AG08395 (cell line): ENCODE data around the gene RACGAP1.
A peak's percentile ranks its signal among the peaks of the same experiment; 100 is the strongest.
"Not testable (repeated sequence)": the region's sequence is repeated elsewhere in the genome, so short reads cannot be mapped to it uniquely, and the experiment has no call there.

Source experiments
- DNase-seq: peaks from one replicate; pipeline ENCODE4 v3.0.0; 2012; ENCODE audit warnings: mixed read lengths, low spot score

RACGAP1 gene

GRCh38 chr12:50026691-50027090, 1.4 kb upstream of the RACGAP1 start:
- no peak for DNase-seq

DNA sequence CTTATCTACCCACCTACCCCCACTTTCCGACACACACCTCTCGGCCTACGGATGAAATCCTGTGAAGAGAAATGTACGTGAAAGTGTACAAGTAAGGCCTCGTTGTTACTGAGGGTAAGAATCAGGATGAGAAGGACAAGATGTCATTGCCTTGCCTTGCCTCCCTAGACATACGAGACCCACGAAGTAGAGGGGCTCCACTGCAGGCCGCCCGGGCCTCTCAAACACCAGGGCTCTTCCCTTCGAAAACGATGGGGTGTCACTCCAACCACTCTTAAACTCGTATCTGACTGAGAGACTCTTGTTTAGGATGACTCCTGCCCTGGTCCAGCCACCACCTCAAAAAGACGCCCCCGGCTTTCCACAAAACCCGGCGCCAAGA, 498 bp downstream of the RACGAP1 start:
- no peak for DNase-seq

GRCh38 chr12:50024227-50024626, 1.1 kb downstream of the RACGAP1 start:
- DNase-seq, result no peak

DNA sequence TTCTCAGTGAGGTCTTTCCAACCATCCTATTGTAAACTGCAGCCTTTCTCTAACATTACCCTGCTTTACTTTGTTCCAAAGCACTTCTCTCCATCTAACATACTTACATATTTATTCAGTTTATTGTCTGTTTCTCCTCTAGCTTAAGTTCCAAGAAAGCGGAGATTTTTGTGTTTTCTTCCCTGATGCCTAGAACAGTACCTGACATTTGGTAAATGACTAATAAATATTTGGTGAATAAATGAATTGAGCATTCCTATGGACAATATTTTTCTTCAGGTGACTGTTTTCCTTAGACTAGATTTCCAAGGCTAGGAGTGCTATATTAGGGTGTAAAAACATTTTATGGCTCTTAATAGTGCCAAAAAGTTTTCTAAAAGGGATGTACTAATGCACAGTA, 2.4 kb downstream of the RACGAP1 start:
- DNase-seq, result no peak

GRCh38 chr12:50021031-50021430, 4.3 kb downstream of the RACGAP1 start:
- no peak for DNase-seq

DNA sequence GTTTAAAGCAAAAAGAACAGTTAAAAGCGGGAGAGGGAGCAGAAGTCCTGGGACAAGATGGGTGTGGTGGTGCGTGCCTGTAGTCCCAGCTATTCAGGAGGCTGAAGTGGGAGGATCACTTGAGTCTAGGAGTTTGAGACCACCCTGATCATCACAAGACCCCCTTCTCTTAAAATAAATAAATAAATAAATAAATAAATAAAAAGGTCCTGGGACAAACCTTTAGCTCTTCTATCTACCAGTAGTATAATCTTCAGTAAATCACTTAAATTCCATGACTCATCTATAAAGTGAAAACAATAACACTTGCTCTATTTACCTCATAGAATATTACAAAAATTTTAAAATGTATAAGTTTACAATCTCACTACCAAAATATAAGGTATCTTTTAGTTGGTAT, 5.8 kb downstream of the RACGAP1 start:
- no peak for DNase-seq

GRCh38 chr12:50018968-50019367, 6.3 kb downstream of the RACGAP1 start:
- DNase-seq, result no peak

DNA sequence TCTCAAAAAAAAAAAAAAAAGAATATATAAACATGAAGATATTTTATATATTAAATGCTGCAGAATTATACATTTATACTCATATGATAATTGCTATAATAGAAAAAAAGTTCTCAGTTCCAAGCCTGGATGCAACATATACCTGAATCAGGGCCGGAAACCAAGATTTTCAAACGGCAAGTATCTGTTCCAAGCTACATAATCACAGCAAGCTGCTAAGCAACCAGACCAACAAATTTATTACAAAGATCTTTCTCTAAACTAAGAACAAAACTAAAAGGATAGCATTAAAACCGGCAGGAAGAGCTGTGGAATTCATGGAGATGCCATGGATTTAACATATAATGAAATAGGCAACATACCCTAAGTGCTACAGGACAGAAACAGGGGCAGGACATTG, 7.1 kb downstream of the RACGAP1 start:
- DNase-seq, result peak; percentile 31

DNA sequence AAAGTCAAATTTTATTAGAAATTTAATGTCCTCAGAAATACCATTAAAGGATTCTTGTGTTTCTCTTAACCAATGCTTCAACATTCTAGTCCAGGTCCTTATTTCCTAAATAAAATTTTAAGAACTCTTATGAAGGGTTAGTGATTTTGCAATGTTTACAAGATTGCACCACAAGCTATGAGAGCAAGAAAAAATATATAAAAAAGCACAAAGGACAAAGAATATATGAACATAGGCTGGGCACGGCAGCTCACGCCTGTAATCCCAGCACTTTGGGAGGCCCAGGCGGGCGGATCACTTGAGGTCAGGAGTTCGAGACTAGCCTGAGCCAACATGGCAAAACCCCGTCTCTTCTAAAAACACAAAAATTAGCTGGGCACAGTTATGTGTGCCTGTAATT, 7.7 kb downstream of the RACGAP1 start:
- DNase-seq, result no peak

DNA sequence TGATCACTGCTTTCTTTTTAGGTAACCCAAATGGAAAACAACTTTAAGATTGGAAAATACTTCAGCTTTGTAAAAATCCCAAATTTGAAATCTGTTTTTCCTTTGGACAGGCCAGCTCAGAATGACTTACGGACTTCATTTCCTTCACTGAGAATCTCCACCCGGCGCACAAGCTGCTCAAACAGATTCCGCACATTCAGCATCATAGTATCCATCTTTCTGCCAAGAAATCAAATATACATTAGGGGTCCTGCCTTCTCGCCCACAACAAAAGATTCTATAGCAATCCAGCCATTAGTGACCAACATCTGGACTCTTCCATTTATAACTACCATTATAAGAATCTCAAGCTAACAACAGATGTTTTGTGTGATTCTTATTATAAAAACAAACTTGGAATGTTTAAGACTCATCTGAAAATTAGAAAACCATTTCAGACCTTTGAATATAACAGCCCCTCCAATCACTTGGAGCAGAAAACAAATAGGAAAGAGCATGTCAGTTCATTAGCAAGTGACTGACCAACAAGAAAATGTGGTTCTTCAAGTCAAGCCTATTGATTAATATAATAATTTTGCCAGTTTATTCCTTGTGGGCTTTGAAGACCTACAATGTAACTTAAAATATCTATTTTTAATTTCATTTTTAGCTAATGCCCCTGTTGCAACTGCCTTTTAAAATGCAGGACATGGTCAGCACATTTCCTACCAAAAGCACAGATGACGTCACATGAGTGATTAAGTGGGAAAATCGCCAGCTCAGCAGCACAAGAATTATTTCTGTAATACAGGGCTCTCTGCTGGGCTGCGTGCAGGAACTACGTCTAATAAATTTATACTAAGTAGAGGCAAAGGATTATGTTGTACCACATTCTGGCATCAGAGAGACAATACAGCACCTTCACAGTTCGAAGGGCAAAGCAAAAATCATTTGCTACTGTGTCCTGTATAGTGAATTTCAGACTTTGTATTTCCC, 8.5 kb downstream of the RACGAP1 start:
- DNase-seq, result peak; percentile 77

GRCh38 chr12:50014342-50014741, 11.0 kb downstream of the RACGAP1 start:
- DNase-seq, result no peak

DNA sequence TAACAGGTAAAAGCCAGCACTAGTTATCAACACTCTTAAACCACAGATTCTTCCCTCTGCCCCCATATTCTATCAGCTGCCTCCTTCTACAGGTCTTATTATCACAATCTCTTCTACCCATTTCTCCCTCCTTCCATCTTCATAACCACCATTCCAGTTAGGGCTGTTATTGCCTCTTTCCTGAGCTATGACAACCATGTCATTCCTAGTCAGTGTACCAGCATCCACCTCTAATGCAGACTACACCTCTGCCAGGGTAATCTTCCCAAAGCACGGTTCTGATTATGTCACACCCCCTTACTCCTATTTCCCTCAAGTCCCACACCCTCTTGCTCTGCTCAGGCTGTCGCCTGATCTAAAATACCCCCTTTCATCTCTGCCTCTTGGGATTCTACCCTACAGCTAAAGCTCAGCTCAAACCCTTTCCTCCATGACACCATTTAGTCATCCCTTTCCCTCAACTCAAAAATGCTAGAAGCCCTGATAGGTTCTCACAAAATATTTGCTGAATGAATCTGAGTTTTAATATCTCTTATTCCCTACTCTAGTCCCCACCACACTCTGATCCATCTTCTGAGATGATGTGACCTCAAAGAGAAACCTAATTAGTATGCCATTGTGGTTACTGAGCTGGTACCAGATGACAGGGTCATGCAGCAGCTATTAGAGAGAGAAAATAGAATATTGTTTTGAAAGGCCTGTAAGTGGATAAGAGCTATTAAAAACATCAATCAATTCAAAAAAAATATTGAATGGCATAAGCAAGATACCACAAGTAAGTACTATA, 11.7 kb downstream of the RACGAP1 start:
- no peak for DNase-seq

DNA sequence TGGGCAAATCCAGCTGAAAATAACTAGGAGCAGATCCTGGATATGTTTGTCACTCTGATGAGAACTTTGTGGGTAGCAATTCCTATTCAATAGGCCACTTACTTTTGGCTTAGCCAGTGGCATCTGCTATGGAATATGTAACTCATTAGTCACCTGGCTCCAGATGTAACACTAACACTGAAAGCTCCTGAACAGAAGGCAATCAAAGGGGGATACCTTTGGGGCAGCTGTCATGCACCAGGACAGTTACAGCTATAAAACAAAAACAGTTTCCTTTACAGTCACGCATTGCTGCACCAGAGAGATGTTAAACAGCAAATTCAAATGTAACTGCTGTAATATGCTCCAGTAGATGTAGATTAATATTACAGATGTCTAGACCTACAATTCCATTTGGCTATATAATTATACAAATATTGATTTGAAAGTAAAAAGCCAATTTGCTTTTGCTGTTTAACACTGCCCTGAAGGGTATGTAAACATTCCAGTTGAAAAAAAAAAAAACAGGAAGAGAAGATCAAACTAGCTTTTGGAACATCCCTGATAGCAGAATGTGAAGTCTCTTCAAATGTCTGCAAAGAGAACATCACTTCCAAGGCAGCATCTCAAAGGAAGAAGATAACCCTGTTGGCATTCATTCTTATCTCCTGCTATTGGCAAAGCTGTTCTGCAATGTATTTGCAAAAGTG, 18.4 kb downstream of the RACGAP1 start:
- no peak for DNase-seq

DNA sequence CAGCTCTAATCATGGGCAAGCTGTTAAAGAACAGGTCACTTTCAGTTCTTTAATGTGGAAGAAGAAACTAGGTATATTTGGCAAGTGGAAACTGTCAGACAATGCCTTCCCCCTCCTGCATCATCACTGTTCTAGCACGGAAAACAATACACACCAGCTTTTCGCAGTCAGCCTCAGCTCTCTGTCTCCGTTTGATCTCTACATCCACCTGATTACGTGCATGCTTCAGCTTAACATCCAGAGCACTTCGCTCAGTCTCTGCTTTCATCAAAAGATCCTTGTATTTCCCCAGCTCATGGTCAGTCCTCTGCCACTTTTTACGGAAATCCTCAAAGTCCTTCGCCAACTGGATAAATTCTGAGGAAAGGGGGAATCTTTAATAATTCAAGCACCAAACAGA, 19.0 kb downstream of the RACGAP1 start:
- no peak for DNase-seq

DNA sequence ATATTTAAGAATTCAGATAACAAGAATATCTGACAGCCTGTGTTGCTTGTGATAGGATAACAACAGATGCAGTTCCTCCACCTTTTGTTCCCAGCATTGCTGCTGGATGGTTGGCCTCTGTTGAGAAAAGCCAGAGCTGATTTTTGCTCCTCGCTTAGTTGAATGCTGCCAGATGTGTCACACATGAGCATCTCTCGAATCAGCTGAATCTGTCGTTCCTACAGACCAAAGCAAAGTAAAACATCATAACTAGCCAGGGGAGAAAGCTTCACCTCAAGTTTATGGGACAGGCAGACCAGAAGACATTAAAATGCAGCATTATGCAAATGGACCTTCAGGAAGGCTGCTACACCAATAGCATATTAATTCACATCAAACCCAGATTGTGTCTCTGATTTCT, 20.1 kb downstream of the RACGAP1 start:
- no peak for DNase-seq

DNA sequence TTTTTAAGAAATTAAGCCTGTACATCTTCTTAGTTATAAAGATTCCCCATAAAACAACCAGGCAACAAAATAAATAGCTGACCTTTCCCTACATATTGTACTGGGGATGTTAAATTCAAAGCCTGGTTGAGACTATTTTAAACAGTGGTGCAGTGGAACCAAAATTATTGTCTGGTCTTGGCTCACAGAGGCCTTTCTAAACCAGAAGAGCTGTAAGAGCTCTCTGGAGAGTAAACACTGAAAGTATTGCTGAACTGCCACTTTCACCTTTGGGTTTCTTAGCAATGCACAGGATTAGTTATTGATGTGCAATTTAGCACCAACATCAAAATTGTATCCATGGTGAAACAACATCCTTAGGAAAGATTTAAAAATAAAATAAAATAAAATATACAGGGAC, 20.6 kb downstream of the RACGAP1 start:
- DNase-seq, result no peak

DNA sequence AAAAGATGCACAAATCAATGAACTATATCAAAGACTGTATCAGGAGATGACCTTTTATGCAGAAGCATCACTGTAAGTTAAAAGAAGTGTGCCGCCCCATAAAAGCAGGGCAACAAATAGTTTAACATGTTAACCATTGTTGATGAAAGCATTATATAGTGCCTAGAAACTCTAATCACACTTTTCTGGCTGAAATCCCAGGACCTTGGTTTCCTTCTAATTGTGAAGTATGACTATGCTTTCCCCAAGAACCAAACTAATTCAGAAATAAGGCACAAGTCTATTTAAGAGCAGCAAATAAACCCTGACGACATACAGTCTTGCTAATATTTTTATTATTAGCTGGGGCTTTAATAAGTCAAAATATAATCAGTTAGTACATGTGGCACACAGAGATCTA, 21.7 kb downstream of the RACGAP1 start:
- no peak for DNase-seq

DNA sequence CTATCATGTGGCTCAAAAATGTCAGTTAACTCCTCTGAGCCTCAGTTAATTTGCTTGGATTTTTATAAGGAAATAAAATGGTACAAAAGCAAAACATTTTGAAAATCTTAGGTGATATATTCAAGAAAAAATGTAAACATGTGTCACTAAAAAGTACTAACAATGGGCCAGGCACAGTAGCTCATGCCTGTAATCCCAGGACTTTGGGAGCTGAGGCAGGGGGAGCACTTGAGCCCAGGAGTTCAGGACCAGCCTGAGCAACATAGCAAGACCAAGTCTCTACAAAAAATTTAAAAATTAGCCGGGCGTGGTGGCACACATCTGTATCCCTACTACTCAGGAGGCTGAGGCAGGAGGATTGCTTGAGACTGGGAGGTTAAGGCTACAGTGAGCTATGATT, 26.8 kb downstream of the RACGAP1 start:
- no peak for DNase-seq

DNA sequence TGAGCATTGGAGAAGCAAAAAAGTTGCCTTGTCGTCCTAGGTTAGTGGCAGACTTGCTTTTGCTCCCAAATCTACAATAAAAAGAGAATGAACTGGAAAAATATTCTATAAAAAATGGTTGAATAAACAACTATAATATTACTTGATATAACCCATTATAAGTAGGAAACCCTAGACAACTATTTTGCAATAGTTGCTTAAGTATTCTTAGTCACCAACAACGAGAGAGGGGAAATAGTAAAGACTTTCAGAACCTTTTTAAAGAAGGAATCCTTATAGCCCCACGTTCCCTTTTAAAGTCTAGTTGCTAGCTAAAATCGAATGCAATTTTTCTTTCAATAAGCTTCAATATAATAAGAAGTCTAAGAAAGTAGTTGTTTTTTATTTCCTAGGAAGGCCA, 35.0 kb downstream of the RACGAP1 start:
- DNase-seq, result no peak

GRCh38 chr12:49989400-49989799, 35.9 kb downstream of the RACGAP1 start:
- DNase-seq, result not testable (repeated sequence)

DNA sequence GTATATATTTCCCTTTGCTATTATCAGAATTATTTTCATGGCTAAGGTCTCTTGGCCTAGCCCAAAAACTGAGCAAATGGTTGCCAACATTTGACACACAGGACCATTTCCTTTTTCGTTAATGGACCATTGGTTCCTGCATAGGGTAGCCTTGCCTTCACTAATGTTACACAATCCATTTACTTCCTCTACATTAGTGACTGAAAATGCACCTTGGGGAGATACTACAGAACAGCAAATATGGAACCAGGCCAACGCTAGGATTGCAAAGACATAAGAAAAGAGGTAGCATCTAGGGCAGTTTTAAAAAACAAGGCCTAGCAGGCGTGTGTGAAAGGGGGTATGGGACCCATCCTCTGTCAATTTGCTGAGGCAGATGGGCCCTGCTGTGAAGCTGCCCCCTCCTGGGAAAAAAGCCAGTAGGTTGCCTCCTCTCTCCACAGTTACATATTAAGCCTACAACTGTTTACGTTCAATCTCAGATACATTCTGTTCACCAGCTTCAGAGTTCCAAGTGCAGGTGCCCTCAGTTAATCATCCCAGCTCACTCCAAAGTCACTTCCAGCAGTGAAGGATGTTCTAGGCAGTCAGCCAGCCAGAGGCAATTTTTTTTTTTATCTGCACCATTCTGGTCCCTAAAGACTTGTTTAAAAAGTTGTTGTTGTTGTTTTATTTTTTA, 37.5 kb downstream of the RACGAP1 start:
- no peak for DNase-seq

GRCh38 chr12:49986476-49986875, 38.8 kb downstream of the RACGAP1 start:
- DNase-seq, result not testable (repeated sequence)
